ENCODE results near the gene TTC7B.

- TF ChIP-seq CTCF (IDR thresholded peaks at IDR 0.05; ENCODE audit: extremely low read depth in 1 of 2, insufficient read depth in 1 of 2, low read depth in 1 of 2, low read length in 2 of 2), result no peak
- TF ChIP-seq GATA2 (IDR thresholded peaks at IDR 0.05; ENCODE audit: insufficient read depth, insufficient read length, low read depth, low read length), result no peak
- TF ChIP-seq POLR2A (IDR thresholded peaks at IDR 0.05; ENCODE audit: low read depth, low read length), result no peak
- TF ChIP-seq EZH2 (IDR thresholded peaks at IDR 0.05; ENCODE audit: borderline replicate concordance, low read depth, low read length, severe bottlenecking), result no peak
These were observed 191.4 kb downstream of the TTC7B start for GRCh38 chr14:90624732-90625400.

All from endothelial cell of umbilical vein (primary cell).